Cerebellar nuclear complex (tissue), 1 donor: Measurements from ENCODE around the gene FHL2.

Experiments
- DNase-seq, 2 experiments: peaks; one replicate each; lab custom pipeline; 2025; lab: John Stamatoyannopoulos, UW

Gene FHL2

DNA sequence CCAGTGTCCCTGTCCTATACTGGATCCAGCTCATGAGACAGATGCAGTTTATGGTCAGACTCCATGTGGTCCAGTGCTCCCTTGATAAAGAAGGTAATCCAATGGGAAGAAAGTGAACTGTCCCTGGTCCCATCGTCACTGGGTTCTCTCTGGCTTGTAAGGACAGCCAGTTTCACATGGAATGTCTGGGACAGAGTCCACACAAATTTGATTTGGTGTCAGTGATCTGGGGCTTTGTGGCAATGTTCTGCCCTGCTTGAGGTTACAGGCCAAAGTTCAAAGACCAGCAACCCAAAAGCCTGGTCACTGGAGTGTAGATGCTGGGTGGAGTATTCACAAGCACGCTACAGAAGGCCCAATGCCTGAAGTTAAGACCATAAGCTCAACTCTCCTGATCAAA lies 22.2 kb upstream of the FHL2 start:
- no peak for DNase-seq

DNA sequence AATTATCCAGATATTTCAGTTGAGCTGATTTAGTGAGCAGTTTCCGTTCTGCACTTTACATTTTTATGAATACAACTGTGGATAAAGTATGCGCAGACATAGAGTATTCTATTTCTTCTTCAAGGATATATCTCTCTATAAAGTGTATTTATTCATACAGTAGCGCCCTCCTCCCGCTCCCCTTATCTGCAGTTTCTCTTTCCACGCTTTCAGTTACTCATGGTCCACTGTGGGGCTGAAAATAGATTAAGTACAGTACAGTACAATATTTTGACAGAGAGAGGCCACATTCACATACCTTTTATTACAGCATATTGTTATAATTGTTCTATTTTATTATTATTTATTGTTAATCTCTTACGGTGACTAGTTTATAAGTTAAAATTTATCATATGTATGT lies 19.7 kb upstream of the FHL2 start:
- no peak for DNase-seq

DNA sequence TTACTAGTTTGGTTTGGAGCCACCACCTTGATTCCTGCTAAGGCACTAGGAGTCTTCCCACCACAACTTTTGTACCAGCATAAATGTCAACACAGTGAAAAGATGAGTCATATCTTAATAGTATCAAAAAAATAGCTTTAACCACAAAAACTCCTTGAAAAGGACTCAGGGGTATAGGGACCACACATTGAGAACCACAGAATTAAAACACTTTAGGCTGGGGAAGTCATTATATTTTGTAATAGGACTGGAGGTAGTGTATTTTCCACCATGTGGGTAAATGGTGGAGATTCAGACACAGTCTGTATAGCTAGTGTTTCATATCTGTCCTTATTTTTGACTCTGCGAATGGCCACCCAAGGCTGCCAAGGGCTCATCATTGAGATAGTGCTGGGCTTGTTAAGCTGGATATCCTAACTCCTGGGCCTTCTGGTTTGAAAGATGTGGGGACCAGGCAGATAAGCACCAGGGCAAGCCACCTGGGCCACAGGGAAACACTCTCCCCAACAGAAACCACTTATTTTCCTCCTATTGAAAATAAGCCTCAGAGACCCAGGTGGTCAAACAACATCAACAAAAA lies 19.1 kb upstream of the FHL2 start:
- DNase-seq, result no peak

DNA sequence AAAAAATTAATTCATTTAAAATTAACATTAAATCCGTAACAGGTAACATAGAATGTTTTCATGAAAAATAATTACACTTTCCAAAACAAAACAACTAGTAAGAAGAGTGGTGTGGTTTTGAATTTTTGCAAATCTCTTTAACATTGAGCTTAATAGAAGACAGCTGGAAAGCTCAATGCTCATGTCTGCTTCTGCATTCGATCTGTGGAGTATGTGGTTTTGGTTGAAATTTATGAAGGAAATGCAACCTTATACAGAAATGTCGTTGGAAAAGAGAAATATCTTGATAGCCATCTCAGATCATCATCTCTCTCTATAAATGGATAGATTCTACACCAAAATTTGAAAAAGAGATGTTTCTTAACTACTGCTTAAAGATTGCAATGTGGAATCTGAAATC lies 17.3 kb upstream of the FHL2 start:
- DNase-seq, result no peak

DNA sequence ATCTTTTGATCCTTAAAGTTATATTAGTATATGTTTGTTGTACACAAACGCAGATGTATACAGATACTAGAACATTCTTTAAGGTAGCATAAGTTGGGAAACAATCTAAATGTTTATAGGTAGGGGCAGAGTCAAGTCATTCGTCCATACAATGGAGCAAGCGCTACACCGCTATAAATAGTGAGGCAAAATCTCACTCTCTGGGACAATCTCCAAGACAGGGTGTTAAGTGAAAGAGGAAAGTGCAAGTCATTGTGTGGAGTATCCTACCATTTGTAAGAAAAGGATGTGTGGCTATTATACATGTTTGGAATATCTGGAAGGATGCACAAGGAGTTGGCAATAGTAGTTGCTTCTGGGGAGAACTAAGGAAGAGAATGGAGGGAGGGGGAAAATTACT lies 16.2 kb upstream of the FHL2 start:
- no peak for DNase-seq

DNA sequence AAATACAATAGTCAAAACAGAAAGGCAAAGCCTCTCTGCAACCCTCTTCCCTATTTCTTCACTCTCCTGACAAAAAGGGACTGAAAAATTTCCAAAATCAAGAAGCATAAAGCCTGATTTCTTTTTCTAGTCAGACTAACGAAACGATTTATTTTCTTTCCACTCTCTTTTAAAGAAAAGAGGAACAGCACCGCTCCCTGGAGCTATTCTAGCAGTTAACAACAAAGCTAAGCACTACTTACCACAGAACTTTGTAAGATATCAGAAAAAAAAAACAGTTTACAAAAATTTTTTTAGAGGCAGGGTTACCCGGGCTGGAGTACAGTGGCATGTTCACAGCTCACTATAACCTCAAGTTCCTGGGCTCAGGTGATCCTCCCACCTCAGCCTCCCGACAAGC lies 14.4 kb upstream of the FHL2 start:
- no peak for DNase-seq

DNA sequence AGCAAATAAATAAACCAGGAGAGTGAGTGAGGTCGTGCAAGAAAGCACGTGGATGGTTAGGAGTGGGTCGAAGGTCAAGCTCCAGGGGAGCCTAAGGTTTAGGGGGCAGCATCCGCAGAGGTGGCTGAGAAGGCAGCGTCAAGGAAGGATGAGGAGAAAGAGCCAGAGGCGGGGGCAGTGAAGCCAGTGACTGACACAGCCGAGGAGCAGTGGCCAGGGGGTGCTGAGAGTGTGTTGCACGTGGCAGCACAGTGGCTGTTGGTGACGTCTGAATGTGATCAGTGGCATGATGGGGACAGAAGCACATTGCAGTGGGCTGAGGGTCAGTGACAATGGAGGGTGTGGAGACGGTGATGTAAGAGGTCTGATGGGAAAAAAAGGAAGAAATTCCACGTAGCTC lies 13.7 kb upstream of the FHL2 start:
- DNase-seq, result no peak

DNA sequence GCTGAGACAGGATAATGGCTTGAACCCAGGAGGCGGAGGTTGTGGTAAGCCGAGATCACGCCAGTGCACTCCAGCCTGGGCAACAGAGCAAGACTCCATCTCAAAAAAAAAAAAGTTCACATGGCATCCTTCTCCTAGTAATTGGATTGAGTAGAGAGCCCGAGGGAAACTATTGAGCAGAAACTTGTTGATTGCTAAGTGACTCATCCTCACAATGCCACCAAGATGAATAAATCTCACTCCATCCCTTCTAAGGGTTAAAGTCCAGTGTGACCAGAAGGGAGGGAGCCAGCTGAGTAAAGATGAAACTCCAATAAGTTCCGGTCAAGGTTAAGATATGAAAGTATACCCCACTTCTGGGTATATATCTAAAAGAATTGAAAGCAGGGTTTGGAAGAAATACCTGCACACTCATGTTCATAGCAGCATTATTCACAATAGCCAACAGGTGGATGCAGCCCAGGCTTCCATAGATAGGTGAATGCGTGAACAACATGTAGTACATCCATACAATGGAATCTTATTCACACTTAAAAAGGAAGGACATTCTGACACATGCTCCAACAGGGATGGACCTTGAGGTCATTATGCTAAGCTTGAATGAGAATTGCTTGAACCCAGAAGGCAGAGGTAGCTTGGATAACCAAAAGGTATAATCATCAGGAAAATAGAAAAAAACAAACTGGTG lies 13.0 kb upstream of the FHL2 start:
- DNase-seq, result no peak

DNA sequence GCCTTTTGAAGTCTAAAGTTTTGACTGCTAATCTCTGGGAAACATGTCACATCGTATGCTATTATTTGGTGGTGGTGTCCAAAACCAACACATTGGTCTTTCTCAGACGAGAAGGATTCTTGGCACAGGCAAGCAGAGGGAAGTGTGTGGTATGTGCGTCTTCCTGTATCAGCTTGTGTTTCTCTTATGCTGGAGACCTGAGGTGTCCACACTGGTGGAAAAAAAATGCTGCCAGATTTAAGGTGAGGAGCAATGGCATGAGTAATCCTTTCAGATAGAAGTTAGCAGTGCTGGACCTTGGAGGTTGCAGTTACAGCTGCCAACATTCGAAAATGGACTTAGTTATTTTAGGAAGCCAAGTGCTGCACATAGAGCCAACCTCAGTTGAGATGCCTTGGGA lies 11.7 kb upstream of the FHL2 start:
- DNase-seq, result no peak

- peak in 1 of 2 experiments; percentile 31 for DNase-seq
These were observed 10.9 kb upstream of the FHL2 start for GRCh38 chr2:105409717-105410116.

DNA sequence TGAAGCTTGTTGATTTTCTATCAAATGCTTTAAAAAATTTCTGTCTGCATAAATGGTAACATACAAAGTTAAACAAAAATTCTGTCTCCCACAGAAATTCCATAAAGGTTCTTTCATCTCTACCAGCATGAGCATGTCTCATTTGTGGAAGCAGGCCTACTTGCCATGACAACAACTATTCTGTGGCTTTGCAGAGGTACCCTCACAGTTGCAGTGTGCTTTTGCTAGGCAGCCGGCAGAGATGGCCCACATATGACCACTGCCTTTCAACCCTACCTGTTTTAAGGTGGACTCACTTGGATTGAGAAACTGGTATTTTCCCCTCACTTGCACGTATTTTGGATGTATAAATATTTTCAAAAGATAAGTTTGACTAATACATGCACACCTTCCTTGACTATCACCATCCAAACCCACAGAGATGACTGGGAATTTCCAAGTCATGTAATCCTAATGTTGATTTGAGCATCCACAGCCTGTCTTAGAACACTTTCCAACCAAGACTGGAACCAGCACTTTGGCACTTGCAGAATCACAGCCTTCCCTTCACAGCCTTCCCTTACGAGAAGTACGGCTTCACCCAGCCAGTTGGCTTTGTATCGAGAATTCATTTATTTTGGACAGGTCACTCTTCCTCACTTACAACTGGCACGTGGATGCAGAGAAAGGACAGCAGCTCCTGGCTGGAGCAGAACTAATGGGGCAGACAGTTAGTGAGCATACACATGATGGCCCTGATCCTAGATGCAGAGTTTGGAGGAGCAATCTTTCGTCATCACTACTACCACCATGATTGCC lies 9.3 kb upstream of the FHL2 start:
- DNase-seq, result no peak

- no peak for DNase-seq
These were observed 7.4 kb upstream of the FHL2 start for GRCh38 chr2:105406221-105406620.

- DNase-seq, result no peak
These were observed 6.4 kb upstream of the FHL2 start for GRCh38 chr2:105405291-105405690.

GRCh38 chr2:105404736-105405135 lies 5.9 kb upstream of the FHL2 start:
- no peak for DNase-seq

DNA sequence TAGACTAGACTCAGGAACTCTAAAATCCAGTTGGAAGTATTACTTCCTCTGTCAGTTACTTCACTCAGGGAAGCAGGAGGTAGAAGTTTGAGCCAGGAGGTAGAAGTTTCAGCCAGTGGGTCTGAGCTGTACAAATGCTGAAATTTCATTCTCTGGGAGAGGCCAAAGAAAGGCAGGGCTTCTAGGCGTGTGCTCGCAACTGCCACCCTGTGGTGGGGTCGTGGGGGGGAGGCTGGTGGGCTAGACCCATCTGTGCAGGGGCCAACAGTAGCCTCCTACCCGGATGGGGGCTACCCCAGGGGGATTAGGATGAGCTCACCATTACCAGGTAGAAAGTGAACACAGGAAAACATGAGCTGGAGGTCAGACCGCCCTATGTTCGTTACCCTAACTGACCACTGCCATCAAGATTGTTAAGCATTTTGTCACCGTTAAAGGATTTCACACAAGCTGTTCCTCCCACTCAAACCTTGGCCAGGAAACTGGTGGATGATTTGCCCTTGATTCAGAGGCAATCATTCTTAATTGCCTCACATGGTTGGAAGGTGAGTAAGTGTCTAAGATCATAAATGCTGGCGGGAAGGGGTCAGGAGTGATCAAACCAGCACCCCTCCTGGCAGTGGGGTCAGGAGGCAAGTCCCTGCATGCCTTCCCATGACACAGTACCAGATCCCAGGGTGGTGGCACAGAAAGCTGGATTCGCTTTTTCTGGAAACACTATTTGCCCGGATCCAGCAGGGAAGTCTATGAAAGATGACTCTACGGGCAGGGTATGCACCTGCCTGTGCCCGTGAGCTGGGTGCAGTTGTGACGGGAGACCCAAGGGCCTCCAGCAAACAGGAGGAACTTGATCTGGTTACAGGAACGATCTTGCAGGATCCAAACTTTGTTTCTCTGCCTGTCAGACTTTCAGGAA lies 5.2 kb upstream of the FHL2 start:
- DNase-seq, result no peak

DNA sequence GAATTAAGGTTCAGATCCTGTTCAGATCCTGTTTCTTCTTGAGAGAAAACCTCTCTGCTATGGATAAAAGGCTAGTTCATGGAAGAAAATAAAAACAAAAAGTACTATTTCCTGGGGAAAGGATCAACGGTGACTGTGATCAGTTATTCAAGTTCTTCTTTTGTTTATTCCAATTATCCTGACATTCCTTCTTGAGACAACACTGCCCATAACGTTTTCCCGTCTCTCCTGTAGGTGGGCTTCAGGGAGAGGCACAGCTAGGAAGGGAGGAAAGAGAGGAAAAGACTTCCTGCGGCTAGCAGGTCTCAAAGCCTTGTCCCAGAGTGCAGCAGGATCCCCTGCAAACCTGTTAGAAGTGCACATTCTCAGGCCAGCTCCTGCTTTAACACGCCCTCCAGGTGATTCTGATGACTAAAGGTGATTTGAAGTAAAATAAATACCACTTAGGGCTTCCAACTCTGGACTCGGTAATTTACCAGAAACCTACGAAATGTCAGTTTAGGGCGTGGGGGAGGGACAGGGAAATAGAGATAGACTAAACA lies 4.5 kb upstream of the FHL2 start:
- no peak for DNase-seq

- no peak for DNase-seq
These were observed 4.0 kb upstream of the FHL2 start for GRCh38 chr2:105402809-105403208.

DNA sequence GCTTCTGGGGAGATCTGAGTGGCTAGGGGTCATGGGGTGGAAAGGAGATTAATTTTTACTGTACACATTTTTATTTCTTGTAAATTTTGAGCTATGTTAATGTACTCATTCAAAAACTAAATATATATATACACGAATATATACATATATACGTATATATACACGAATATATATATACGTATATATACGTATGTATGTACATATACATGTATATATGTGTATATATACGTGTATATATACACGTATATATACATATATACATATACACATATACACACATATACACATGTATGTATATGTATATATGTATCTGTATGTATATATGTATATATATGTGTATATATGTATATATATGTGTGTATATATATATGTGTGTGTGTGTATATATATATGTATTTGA lies 3.0 kb upstream of the FHL2 start:
- DNase-seq, result no peak

DNA sequence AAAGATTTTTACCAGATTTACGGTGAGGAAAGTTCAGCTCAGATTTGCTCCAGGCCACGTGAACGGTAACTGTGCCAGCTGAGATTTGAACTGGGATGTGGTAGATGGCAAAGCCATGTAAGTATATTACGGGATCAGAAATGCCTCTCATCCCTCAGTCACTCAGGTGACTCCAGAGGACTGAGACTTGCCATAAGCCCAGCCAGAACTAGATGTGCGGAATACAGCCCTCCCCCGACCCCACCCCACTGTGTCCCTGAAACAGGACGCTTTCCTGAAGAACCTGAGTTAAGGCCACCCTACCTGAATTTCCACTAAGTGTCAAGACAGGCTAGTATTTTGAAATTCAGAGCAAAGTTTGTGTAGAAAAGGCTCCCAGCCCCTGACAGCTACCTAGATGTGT lies 1.3 kb upstream of the FHL2 start:
- no peak for DNase-seq

DNA sequence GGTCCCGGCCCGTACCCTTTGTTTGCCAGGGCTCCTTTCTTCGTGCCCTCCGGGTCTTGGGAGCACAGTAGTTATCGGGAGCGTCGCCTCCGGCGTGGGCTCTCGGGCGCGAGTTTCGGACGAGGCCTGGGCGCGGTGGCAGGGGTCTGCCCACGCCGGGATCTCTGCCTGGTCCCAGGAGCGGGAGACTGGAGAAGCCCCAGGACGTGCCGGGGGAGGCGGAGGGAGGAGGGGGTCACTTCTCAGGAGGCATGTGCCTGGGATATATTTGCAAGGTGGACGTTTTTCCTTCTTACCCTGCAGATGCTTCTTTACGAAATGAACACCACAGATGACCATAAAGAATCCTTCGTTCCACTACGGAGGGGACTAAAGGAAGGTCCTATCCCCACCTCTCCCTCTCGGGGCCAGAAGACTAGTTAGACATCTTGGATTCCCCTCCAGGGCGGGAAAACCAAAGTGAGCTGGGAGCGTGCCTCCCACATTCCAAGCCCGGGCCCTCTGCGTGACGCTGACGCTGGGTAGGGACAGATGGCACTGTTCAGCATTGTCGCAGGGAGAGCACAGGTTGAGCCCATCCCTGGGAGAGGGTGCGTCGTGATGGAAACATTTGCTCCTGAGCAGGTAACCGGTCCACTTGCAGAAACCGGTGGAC lies 483 bp upstream of the FHL2 start:
- DNase-seq, result no peak

DNA sequence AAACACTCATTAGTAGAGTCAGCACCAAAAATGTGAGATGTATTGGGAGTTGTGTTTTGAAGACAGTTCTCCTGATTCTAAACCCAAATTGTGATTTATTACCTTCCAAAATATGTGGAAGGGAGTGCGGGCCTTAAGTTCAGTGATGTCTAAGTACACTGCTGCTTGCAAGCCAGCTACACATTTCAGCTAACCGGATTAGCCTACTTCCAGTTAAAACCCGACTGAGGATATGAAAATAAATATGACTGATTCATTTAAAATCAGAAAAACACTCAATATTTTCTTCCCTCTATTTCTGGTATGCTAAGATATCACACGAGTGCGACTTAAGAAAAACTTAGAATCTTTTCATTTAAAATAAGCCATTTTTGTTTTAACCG lies 907 bp downstream of the FHL2 start:
- DNase-seq, result no peak
